RWPE1 (cell line): ENCODE measurements around the gene ZSWIM5.

Source experiments
- CTCF ChIA-PET: fragments of 350-600 bp; sonication (Branson Sonifier 250); formaldehyde crosslinking; extraction: SDS; loops from one replicate; lab custom pipeline; 2021; lab: Yijun Ruan, JAX
- POLR2A ChIA-PET: fragments of 400-600 bp; formaldehyde crosslinking; extraction: SDS; loops from one replicate; lab custom pipeline; 2020; ENCODE audit warnings: antibody characterized with exemption; ENCODE audit not compliant: low non-redundant PET; lab: Yijun Ruan, JAX
- DNase-seq: peaks from one replicate; pipeline ENCODE4 v3.0.0; 2012; ENCODE audit warnings: low spot score
- H3K27ac ChIP-seq: fragments of 450-650 bp; 2 replicates; pipeline ENCODE4 v1.5.1; 2017
- TF ChIP-seq, protein P1 (sequence below): fragments of 450-650 bp; conservative IDR thresholded peaks from 2 replicates; pipeline ENCODE4 v1.5.1; 2017; ENCODE audit warnings: low read depth, mild to moderate bottlenecking

ZSWIM5 gene

DNA sequence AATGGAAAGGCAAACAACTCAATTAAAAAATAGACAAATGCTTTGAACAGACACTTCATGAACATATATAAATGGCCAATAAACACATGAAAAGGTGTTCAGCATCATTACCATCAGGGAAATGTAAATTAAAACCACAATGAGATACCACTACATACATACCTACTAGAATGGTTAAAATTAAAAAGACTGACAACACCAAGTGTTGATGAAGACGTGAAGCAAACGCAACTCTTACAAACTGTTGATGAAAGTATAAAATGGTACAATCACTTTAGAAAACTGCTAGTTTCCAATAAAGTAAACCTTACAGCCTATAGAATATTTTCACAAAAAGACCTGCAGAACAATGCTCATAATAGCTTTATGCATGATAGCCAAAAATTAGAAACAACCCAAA is 230.2 kb downstream of the ZSWIM5 start:
- POLR2A ChIA-PET, result no interaction called here
- H3K27ac ChIP-seq, result no peak overlapping the region
- CTCF ChIA-PET, result no interaction called here
- DNase-seq, result no peak
- TF ChIP-seq, protein P1, sequence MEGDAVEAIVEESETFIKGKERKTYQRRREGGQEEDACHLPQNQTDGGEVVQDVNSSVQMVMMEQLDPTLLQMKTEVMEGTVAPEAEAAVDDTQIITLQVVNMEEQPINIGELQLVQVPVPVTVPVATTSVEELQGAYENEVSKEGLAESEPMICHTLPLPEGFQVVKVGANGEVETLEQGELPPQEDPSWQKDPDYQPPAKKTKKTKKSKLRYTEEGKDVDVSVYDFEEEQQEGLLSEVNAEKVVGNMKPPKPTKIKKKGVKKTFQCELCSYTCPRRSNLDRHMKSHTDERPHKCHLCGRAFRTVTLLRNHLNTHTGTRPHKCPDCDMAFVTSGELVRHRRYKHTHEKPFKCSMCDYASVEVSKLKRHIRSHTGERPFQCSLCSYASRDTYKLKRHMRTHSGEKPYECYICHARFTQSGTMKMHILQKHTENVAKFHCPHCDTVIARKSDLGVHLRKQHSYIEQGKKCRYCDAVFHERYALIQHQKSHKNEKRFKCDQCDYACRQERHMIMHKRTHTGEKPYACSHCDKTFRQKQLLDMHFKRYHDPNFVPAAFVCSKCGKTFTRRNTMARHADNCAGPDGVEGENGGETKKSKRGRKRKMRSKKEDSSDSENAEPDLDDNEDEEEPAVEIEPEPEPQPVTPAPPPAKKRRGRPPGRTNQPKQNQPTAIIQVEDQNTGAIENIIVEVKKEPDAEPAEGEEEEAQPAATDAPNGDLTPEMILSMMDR, result no peak

DNA sequence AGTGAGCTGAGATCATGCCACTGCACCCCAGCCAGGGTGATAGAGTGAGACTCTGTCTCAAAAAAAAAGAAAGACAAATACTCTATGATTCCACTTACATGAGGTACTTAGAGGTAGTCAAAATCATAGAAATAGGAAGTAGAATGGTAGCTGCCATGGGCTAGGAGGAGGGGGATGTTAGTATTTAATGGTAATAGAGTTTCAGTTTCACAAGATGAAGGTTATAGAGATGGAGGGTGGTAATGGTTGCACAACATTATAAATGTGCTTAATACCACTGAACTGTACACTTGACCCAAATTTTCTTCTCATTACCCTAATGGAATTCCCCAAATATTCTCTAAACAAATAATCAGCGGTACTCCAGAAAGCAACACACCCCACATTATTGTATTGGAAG is 232.8 kb downstream of the ZSWIM5 start:
- TF ChIP-seq, protein P1, result no peak
- ChIA-PET CTCF (interaction anchor here (0.6 kb wide), 1 partner anchor 268 kb away, joined by 7 read pairs; no protein-coding TSS in a partner anchor), POLR2A (no interaction called here)
- H3K27ac ChIP-seq, result no peak overlapping the region
- no peak for DNase-seq

DNA sequence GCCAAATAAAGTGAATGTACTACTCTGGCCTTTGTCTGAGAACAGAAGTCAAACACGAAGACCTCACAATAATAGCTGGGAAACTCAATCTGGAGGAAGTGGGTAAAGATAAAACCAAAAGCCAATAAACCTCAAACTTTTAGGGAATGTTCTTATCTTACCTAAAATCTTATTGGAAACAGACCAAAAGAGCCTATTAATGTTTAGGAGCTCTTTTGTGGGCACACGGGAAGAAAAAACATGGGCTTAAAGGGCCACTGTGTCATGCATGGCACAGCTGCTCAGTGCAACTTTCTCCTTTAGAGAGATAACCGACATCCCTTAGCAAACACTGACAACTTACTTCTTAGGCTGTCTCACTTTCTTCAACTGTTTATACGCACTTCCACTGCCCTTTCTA is 236.1 kb downstream of the ZSWIM5 start:
- TF ChIP-seq, protein P1, result no peak
- no peak for DNase-seq
- ChIA-PET CTCF (no interaction called here), POLR2A (no interaction called here)
- H3K27ac ChIP-seq, result no peak overlapping the region
